Tibial nerve (tissue), 4 donors: ENCODE measurements around the gene CFAP46. TPM values are rescaled to one million over a fixed set of nuclear protein-coding genes. Genes with fewer than 3 reads are reported as not detected.

Source experiments
- DNase-seq, 2 donors: peaks; one replicate each; pipeline ENCODE4 v3.0.0-alpha.2; 2019; ENCODE audit warnings: low spot score in 2 of 2
- H3K27ac ChIP-seq, 4 donors: fragments of 200-600 bp; sonication (generic) in 3 of 4; one replicate each; pipeline ENCODE4 v1.5.1; 2017 to 2019; ENCODE audit warnings: mild to moderate bottlenecking in 1 of 4
- H3K27me3 ChIP-seq, 2 donors: fragments of 200-600 bp; sonication (generic) in 1 of 2; one replicate each; pipeline versions ENCODE4 v1.5.1 to v1.6.0; 2017 to 2019
- H3K36me3 ChIP-seq, 3 donors: fragments of 200-600 bp; sonication (generic); one replicate each; pipeline ENCODE4 v1.5.1; 2018 to 2019
- H3K4me1 ChIP-seq, 4 donors: fragments of 200-600 bp; sonication (generic) in 3 of 4; one replicate each; pipeline ENCODE4 v1.5.1; 2017 to 2019
- H3K4me3 ChIP-seq, 4 donors: fragments of 200-600 bp; sonication (generic) in 3 of 4; one replicate each; pipeline ENCODE4 v1.5.1; 2017 to 2019; ENCODE audit warnings: mild to moderate bottlenecking in 1 of 4, moderate library complexity in 1 of 4
- H3K9me3 ChIP-seq, 4 donors: fragments of 200-600 bp; sonication (generic) in 3 of 4; one replicate each; pipeline ENCODE4 v1.5.1; 2017 to 2019
- CTCF ChIP-seq, 5 experiments: fragments of 200-600 bp in 3 of 5; fragments of 450-650 bp in 2 of 5; sonication (generic) in 3 of 5; IDR thresholded peaks; one replicate each; pipeline ENCODE4 v1.5.1; 2016 to 2019; ENCODE audit warnings: antibody characterized with exemption in 5 of 5, mild to moderate bottlenecking in 3 of 5, moderate library complexity in 2 of 5
- EP300 ChIP-seq, 2 donors: sonication (generic); formaldehyde crosslinking; IDR thresholded peaks; one replicate each; pipeline ENCODE4 v1.6.1; 2017; ENCODE audit warnings: antibody characterized with exemption in 2 of 2, mild to moderate bottlenecking in 1 of 2
- POLR2A ChIP-seq, 2 donors: fragments of 450-650 bp; IDR thresholded peaks; one replicate each; pipeline ENCODE4 v1.6.1; 2017; ENCODE audit warnings: antibody characterized with exemption in 2 of 2, mild to moderate bottlenecking in 2 of 2, moderate library complexity in 2 of 2
- WGBS, 2 donors: methylation state at CpG; one replicate each; pipeline ENCODE4 v1.1.5; 2018; 5-methylcytosine and 5-hydroxymethylcytosine counted together
- total RNA-seq, 4 donors: library from RNA; depleted of rRNA; stranded (reverse); fragments of >200 nt; gene quantifications; one replicate each; pipeline ENCODE4 v1.1.0, GENCODE V29; 2016

CFAP46 gene
- total RNA-seq, 4 donors from 2014 or later, result 0.90 to 1.4 TPM; not detected in 2

GRCh38 chr10:132806110-132806509, 136.3 kb downstream of the CFAP46 start:
- whole genome bisulfite sequencing, 2 donors, result 27 to 30% methylated on average over 7 of the region's 7 CpGs
- H3K36me3 ChIP-seq, result no peaks in the 10 kb centered on the region
- peaks cover 0 to 28% of the 10 kb centered on the region in 2 donors for H3K27me3 ChIP-seq
- H3K4me3 ChIP-seq, result no peak overlapping the region
- DNase-seq, result no peak
- TF ChIP-seq EP300 (IDR thresholded peaks at IDR 0.05), result no peak
- TF ChIP-seq POLR2A (IDR thresholded peaks at IDR 0.05), result no peak
- H3K9me3 ChIP-seq, result peaks cover 0 to 11% (median 1%) of the 10 kb centered on the region in 4 donors
- no peak overlapping the region for H3K27ac ChIP-seq
- no peaks in the 10 kb centered on the region for H3K4me1 ChIP-seq

- Histone ChIP-seq H3K36me3 (no peaks in the 10 kb centered on the region), H3K27me3 (peaks cover 0 to 23% of the 10 kb centered on the region in 2 donors), H3K4me3 (no peak overlapping the region), H3K4me1 (no peaks in the 10 kb centered on the region), H3K9me3 (peaks cover 0 to 12% (median 1%) of the 10 kb centered on the region in 4 donors), H3K27ac (no peak overlapping the region)
- TF ChIP-seq EP300 (IDR thresholded peaks at IDR 0.05), result no peak
- TF ChIP-seq CTCF (IDR thresholded peaks at IDR 0.05), result no peak
- TF ChIP-seq POLR2A (IDR thresholded peaks at IDR 0.05), result no peak
- 39 to 41% methylated on average over 21 of the region's 21 CpGs for WGBS, 2 donors
- DNase-seq, result no peak
Observed at GRCh38 chr10:132805599-132805998, 136.8 kb downstream of the CFAP46 start.

- Histone ChIP-seq H3K9me3 (peaks cover 0 to 12% (median 1%) of the 10 kb centered on the region in 4 donors), H3K4me3 (no peak overlapping the region), H3K4me1 (no peaks in the 10 kb centered on the region), H3K27me3 (peaks cover 0 to 20% of the 10 kb centered on the region in 2 donors), H3K27ac (no peak overlapping the region), H3K36me3 (no peaks in the 10 kb centered on the region)
- no peak for TF ChIP-seq POLR2A (IDR thresholded peaks at IDR 0.05)
- no peak for TF ChIP-seq EP300 (IDR thresholded peaks at IDR 0.05)
- no peak for TF ChIP-seq CTCF (IDR thresholded peaks at IDR 0.05)
- 71 to 79% methylated on average over 16 to 22 of the region's 23 CpGs for WGBS, 2 donors
- no peak for DNase-seq
Observed at GRCh38 chr10:132804785-132805426, 137.5 kb downstream of the CFAP46 start.

- DNase-seq, result no peak
- TF ChIP-seq POLR2A (IDR thresholded peaks at IDR 0.05), result no peak
- TF ChIP-seq EP300 (IDR thresholded peaks at IDR 0.05), result no peak
- TF ChIP-seq CTCF (IDR thresholded peaks at IDR 0.05), result no peak
- 93 to 96% methylated on average over 11 of the region's 11 CpGs for WGBS, 2 donors
- no peak overlapping the region for H3K4me3 ChIP-seq
- H3K9me3 ChIP-seq, result peaks cover 0 to 12% (median 1%) of the 10 kb centered on the region in 4 donors
- H3K4me1 ChIP-seq, result no peaks in the 10 kb centered on the region
- no peak overlapping the region for H3K27ac ChIP-seq
- no peaks in the 10 kb centered on the region for H3K36me3 ChIP-seq
- peaks cover 0 to 20% of the 10 kb centered on the region in 2 donors for H3K27me3 ChIP-seq
Observed at GRCh38 chr10:132804287-132804686, 138.1 kb downstream of the CFAP46 start.

- Histone ChIP-seq H3K36me3 (no peaks in the 10 kb centered on the region), H3K27ac (no peak overlapping the region), H3K27me3 (peaks cover 0 to 14% of the 10 kb centered on the region in 2 donors), H3K4me3 (no peak overlapping the region), H3K9me3 (peaks cover 0 to 12% (median 1%) of the 10 kb centered on the region in 4 donors), H3K4me1 (no peaks in the 10 kb centered on the region)
- no peak for DNase-seq
- WGBS, 2 donors, result 78 to 85% methylated on average over 24 to 33 of the region's 34 CpGs
- TF ChIP-seq POLR2A (IDR thresholded peaks at IDR 0.05) (no peak), EP300 (IDR thresholded peaks at IDR 0.05) (no peak), CTCF (IDR thresholded peaks at IDR 0.05) (no peak)
Observed at GRCh38 chr10:132803416-132804210, 138.8 kb downstream of the CFAP46 start.
